HEK293T (cell line): ENCODE results near the gene PPP1R15A.

Experiments used
- ARNT ChIP-seq: fragments of 450-650 bp; IDR thresholded peaks from 2 replicates; pipeline ENCODE4 v1.6.1; 2017; ENCODE audit warnings: mild to moderate bottlenecking
- CTBP1 ChIP-seq: fragments of 450-650 bp; IDR thresholded peaks from 2 replicates; pipeline ENCODE4 v1.6.1; 2016; ENCODE audit warnings: borderline replicate concordance
- ELF4 ChIP-seq: fragments of 450-650 bp; IDR thresholded peaks from 2 replicates; pipeline ENCODE4 v1.6.1; 2017; ENCODE audit warnings: antibody characterized with exemption
- FOXA1 ChIP-seq: fragments of 450-650 bp; IDR thresholded peaks from 2 replicates; pipeline ENCODE4 v1.6.1; 2016; ENCODE audit warnings: mild to moderate bottlenecking
- FOXK2 ChIP-seq: fragments of 450-650 bp; IDR thresholded peaks from 2 replicates; pipeline ENCODE4 v1.6.1; 2016; ENCODE audit warnings: mild to moderate bottlenecking
- FOXM1 ChIP-seq: fragments of 450-650 bp; IDR thresholded peaks from 2 replicates; pipeline ENCODE4 v1.6.1; 2017; ENCODE audit warnings: mild to moderate bottlenecking, borderline replicate concordance
- HDGF ChIP-seq: fragments of 450-650 bp; IDR thresholded peaks from 2 replicates; pipeline ENCODE4 v1.6.1; 2017; ENCODE audit warnings: antibody characterized with exemption, borderline replicate concordance
- L3MBTL2 ChIP-seq: fragments of 450-650 bp; conservative IDR thresholded peaks from 2 replicates; pipeline ENCODE4 v1.6.1; 2016; ENCODE audit warnings: mild to moderate bottlenecking
- NFRKB ChIP-seq: fragments of 450-650 bp; IDR thresholded peaks from 2 replicates; pipeline ENCODE4 v1.6.1; 2016; ENCODE audit warnings: mild to moderate bottlenecking, moderate library complexity
- SP1 ChIP-seq: fragments of 450-650 bp; IDR thresholded peaks from 2 replicates; pipeline ENCODE4 v1.6.1; 2017
- SUZ12 ChIP-seq: fragments of 450-650 bp; IDR thresholded peaks from 2 replicates; pipeline ENCODE4 v1.6.1; 2016; ENCODE audit warnings: mild to moderate bottlenecking
- ZNF384 ChIP-seq: fragments of 450-650 bp; IDR thresholded peaks from 2 replicates; pipeline ENCODE4 v1.6.1; 2016
- TF ChIP-seq, protein P1 (sequence below): fragments of 450-650 bp; IDR thresholded peaks from 2 replicates; pipeline ENCODE4 v1.6.1; 2016

DNA sequence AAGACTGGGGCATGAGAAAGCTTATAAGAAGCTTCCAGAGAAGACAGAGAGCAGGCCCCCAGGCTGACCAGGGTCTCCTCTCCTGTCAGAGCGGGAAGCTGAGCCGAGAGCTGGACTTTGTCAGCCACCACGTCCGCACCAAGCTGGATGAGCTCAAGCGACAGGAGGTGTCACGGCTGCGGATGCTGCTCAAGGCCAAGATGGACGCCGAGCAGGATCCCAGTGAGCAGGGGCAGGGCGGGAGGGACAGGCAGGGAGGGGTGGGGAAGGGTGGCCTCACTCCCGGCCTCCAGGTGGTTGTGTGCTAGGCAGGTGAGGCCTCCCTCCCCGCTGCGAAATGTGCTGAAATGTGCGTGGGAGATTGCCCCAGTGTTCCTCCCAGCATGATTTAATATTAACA lies 33.4 kb downstream of the PPP1R15A start:
- TF ChIP-seq ARNT (no peak), ZNF384 (no peak), FOXM1 (no peak), FOXK2 (no peak), SP1 (no peak), NFRKB (no peak), ELF4 (no peak), FOXA1 (no peak), SUZ12 (no peak), L3MBTL2 (no peak), HDGF (no peak), CTBP1 (no peak)
- TF ChIP-seq, protein P1, sequence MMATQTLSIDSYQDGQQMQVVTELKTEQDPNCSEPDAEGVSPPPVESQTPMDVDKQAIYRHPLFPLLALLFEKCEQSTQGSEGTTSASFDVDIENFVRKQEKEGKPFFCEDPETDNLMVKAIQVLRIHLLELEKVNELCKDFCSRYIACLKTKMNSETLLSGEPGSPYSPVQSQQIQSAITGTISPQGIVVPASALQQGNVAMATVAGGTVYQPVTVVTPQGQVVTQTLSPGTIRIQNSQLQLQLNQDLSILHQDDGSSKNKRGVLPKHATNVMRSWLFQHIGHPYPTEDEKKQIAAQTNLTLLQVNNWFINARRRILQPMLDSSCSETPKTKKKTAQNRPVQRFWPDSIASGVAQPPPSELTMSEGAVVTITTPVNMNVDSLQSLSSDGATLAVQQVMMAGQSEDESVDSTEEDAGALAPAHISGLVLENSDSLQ: no peak
